Right lobe of liver (tissue), 4 donors: ENCODE measurements around the gene HTD2.

Experiments
- POLR2A ChIP-seq: fragments of 450-650 bp; IDR thresholded peaks from one replicate; pipeline ENCODE4 v1.6.1; 2017; ENCODE audit warnings: antibody characterized with exemption, mild to moderate bottlenecking
- TF ChIP-seq, protein P1 (sequence below), 4 donors: fragments of 200-600 bp in 3 of 4; fragments of 450-650 bp in 1 of 4; IDR thresholded peaks; one replicate each; pipeline versions ENCODE4 v1.5.1 to v1.8.0; 2016 to 2022; ENCODE audit warnings: antibody characterized with exemption in 4 of 4, mild to moderate bottlenecking in 2 of 4
- donor health status: DM: no; HTN: no; CAD: no.
- donor health status: DM: no; HTN: no; CAD: no.
- donor health status: DM: no; HTN: yes; CAD: no.

DNA sequence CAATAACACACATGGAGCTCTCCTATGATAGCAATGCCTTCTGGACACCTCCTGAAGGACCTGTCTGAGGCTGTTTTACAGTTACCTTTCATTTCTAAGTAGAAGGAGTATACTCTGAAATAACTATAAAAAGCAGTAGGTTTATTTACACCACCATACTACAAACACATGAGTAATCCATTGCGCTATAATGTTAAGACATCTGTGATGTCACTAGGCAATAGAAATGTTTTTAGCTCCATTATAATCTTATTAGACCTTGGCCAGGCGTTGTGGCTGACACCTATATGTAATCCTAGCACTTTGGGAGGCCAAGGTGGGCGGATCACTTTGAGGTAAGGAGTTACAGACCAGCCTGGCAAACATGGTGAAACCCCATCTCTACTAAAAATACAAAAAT is 51.1 kb downstream of the HTD2 start:
- TF ChIP-seq, protein P1, sequence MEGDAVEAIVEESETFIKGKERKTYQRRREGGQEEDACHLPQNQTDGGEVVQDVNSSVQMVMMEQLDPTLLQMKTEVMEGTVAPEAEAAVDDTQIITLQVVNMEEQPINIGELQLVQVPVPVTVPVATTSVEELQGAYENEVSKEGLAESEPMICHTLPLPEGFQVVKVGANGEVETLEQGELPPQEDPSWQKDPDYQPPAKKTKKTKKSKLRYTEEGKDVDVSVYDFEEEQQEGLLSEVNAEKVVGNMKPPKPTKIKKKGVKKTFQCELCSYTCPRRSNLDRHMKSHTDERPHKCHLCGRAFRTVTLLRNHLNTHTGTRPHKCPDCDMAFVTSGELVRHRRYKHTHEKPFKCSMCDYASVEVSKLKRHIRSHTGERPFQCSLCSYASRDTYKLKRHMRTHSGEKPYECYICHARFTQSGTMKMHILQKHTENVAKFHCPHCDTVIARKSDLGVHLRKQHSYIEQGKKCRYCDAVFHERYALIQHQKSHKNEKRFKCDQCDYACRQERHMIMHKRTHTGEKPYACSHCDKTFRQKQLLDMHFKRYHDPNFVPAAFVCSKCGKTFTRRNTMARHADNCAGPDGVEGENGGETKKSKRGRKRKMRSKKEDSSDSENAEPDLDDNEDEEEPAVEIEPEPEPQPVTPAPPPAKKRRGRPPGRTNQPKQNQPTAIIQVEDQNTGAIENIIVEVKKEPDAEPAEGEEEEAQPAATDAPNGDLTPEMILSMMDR (IDR thresholded peaks at IDR 0.05) = no peak
- TF ChIP-seq POLR2A = no peak
